A549 (cell line): ENCODE results near the gene RABEP1. TPM values are rescaled to one million over a fixed set of nuclear protein-coding genes. Genes with fewer than 3 reads are reported as not detected.

Experiments
- ATAC-seq, 2 experiments: fragments of 200-7000 bp in 1 of 2; fragments of >200 bp in 1 of 2; cut with Nextera tagmentation in 1 of 2; cut with Tn5 transposase in 1 of 2; 3 replicates each; pipeline versions ENCODE4 v1.8.0 to v1.9.1; 2018 to 2020; ENCODE audit warnings: mild to moderate bottlenecking in 1 of 2, moderate library complexity in 1 of 2
- CTCF ChIA-PET: fragments of 300-600 bp; sonication (Branson Sonifier 250); formaldehyde crosslinking; extraction: SDS; loops from one replicate; lab custom pipeline; 2021; ENCODE audit warnings: antibody characterized with exemption, inconsistent platforms; lab: Yijun Ruan, JAX
- POLR2A ChIA-PET: fragments of 350-600 bp; formaldehyde crosslinking; extraction: SDS; loops from one replicate; lab custom pipeline; 2021; ENCODE audit warnings: antibody characterized with exemption, inconsistent platforms; lab: Yijun Ruan, JAX
- DNase-seq, 2 experiments: peaks; one replicate each; pipeline versions ENCODE4 v3.0.0 to v3.0.0-alpha.2; 2011 to 2016; ENCODE audit warnings: low read depth in 1 of 2, low spot score in 1 of 2
- FAIRE-seq: peaks from 2 replicates; lab custom pipeline; 2011; peaks lifted over from hg19 to GRCh38; lab: Jason Lieb, UNC
- H3K27ac ChIP-seq, 2 experiments: fragments of >200 bp; sonication (Bioruptor Twin); formaldehyde crosslinking; 3 replicates each; pipeline ENCODE4 v1.5.1; 2016 to 2017
- H3K4me1 ChIP-seq: fragments of >200 bp; sonication (Bioruptor Twin); formaldehyde crosslinking; 3 replicates; pipeline ENCODE4 v1.6.1; 2016
- H3K4me2 ChIP-seq: fragments of >200 bp; sonication (Bioruptor Twin); formaldehyde crosslinking; 3 replicates; pipeline ENCODE4 v1.6.1; 2016
- H3K4me3 ChIP-seq: fragments of >200 bp; sonication (Bioruptor Twin); formaldehyde crosslinking; 3 replicates; pipeline ENCODE4 v1.5.1; 2016
- H3K9me3 ChIP-seq: fragments of >200 bp; sonication (Bioruptor Twin); formaldehyde crosslinking; 3 replicates; pipeline ENCODE4 v1.6.1; 2016
- BCL3 ChIP-seq: fragments of >200 bp; sonication (Bioruptor Twin); formaldehyde crosslinking; IDR thresholded peaks from 3 replicates; pipeline ENCODE4 v1.6.1; 2016
- CBX2 ChIP-seq: fragments of 200-600 bp; sonication (generic); IDR thresholded peaks from 2 replicates; pipeline ENCODE4 v1.6.1; 2016; ENCODE audit warnings: low read depth, mild to moderate bottlenecking, borderline replicate concordance
- CBX8 ChIP-seq: fragments of 200-600 bp; sonication (generic); IDR thresholded peaks from 2 replicates; pipeline ENCODE4 v1.6.1; 2016
- CHD2 ChIP-seq: fragments of 150-350 bp; IDR thresholded peaks from 2 replicates; pipeline ENCODE4 v1.6.1; 2014; ENCODE audit warnings: low read length; ENCODE audit not compliant: partially characterized antibody
- CHD4 ChIP-seq: fragments of 200-600 bp; sonication (generic); IDR thresholded peaks from 2 replicates; pipeline ENCODE4 v1.6.1; 2016; ENCODE audit warnings: antibody characterized with exemption, mild to moderate bottlenecking, borderline replicate concordance
- E2F6 ChIP-seq: IDR thresholded peaks from 2 replicates; pipeline ENCODE4 v1.6.1; 2012; ENCODE audit warnings: low read depth, borderline replicate concordance
- EHF ChIP-seq: fragments of 250-450 bp; sonication (Bioruptor Pico); IDR thresholded peaks from 2 replicates; pipeline ENCODE4 v1.5.0; 2020; ENCODE audit warnings: mild to moderate bottlenecking
- FOSB ChIP-seq: fragments of 250-450 bp; sonication (Bioruptor Pico); IDR thresholded peaks from 2 replicates; pipeline ENCODE4 v1.5.0; 2020; ENCODE audit warnings: mild to moderate bottlenecking, moderate library complexity
- FOSL2 ChIP-seq, 2 experiments: fragments of 450-650 bp in 1 of 2; fragments of >200 bp in 1 of 2; sonication (Bioruptor Twin) in 1 of 2; formaldehyde crosslinking; IDR thresholded peaks; 2 replicates each; pipeline versions ENCODE4 v1.5.0 to v1.6.1; 2016 to 2020; ENCODE audit warnings: mild to moderate bottlenecking in 1 of 2, moderate library complexity in 1 of 2
- FOXS1 ChIP-seq: fragments of 250-450 bp; sonication (Bioruptor Pico); IDR thresholded peaks from 2 replicates; pipeline ENCODE4 v1.5.0; 2020; ENCODE audit warnings: mild to moderate bottlenecking, moderate library complexity
- GATA3 ChIP-seq: IDR thresholded peaks from 2 replicates; pipeline ENCODE4 v1.6.1; 2012; ENCODE audit warnings: borderline replicate concordance
- HDAC2 ChIP-seq: fragments of 200-600 bp; sonication (generic); IDR thresholded peaks from 2 replicates; pipeline ENCODE4 v1.6.1; 2016
- JUN ChIP-seq, 2 experiments: fragments of >200 bp; sonication (Bioruptor Twin); formaldehyde crosslinking; IDR thresholded peaks; 2 replicates in 1 of 2; 3 replicates in 1 of 2; pipeline ENCODE4 v1.6.1; 2016 to 2017
- JUNB ChIP-seq: fragments of >200 bp; sonication (Bioruptor Twin); formaldehyde crosslinking; IDR thresholded peaks from 2 replicates; pipeline ENCODE4 v1.6.1; 2016
- MAX ChIP-seq: IDR thresholded peaks from 2 replicates; pipeline ENCODE4 v1.6.1; 2012
- MYC ChIP-seq: IDR thresholded peaks from 2 replicates; pipeline ENCODE4 v1.6.1; 2012; ENCODE audit warnings: mild to moderate bottlenecking, inconsistent platforms, low read length, improper control_type of control experiment, borderline replicate concordance
- NFE2L2 ChIP-seq: fragments of 150-350 bp; conservative IDR thresholded peaks from 2 replicates; pipeline ENCODE4 v1.6.1; 2014; ENCODE audit warnings: low read length
- NPAS2 ChIP-seq: fragments of 250-450 bp; sonication (Bioruptor Pico); IDR thresholded peaks from 2 replicates; pipeline ENCODE4 v1.8.0; 2022; ENCODE audit warnings: mild to moderate bottlenecking, moderate library complexity, borderline replicate concordance
- POLR2A ChIP-seq: IDR thresholded peaks from 2 replicates; pipeline ENCODE4 v1.6.1; 2012; ENCODE audit warnings: mild to moderate bottlenecking, low read length
- REST ChIP-seq: fragments of 200-600 bp; sonication (generic); IDR thresholded peaks from 2 replicates; pipeline ENCODE4 v1.6.1; 2016; ENCODE audit warnings: antibody characterized with exemption, mild to moderate bottlenecking, moderate library complexity
- RFX5 ChIP-seq: fragments of 450-650 bp; IDR thresholded peaks from 2 replicates; pipeline ENCODE4 v1.7.1; 2014; ENCODE audit warnings: antibody characterized with exemption, mild to moderate bottlenecking, moderate library complexity
- SMC3 ChIP-seq: fragments of >200 bp; sonication (Bioruptor Twin); formaldehyde crosslinking; IDR thresholded peaks from 3 replicates; pipeline ENCODE4 v1.6.1; 2018; ENCODE audit warnings: inconsistent platforms
- SREBF2 ChIP-seq: fragments of 450-650 bp; IDR thresholded peaks from 2 replicates; pipeline ENCODE4 v1.6.1; 2014; ENCODE audit warnings: mild to moderate bottlenecking, moderate library complexity
- ZC3H11A ChIP-seq: fragments of 450-650 bp; IDR thresholded peaks from 2 replicates; pipeline ENCODE4 v1.6.1; 2014; ENCODE audit warnings: antibody characterized with exemption, mild to moderate bottlenecking
- ZNF302 ChIP-seq: fragments of 250-450 bp; sonication (Bioruptor Pico); IDR thresholded peaks from 2 replicates; pipeline ENCODE4 v1.9.0; 2021; ENCODE audit warnings: inconsistent platforms, mild to moderate bottlenecking, moderate library complexity
- ZSCAN20 ChIP-seq: fragments of 250-450 bp; sonication (Bioruptor Pico); IDR thresholded peaks from 2 replicates; pipeline ENCODE4 v1.8.0; 2022; ENCODE audit warnings: mild to moderate bottlenecking, moderate library complexity
- WGBS: methylation state at CpG from one replicate; pipeline ENCODE4 v1.1.6; 2017; ENCODE audit errors: missing lambda C conversion rate; 5-methylcytosine and 5-hydroxymethylcytosine counted together
- polyA plus RNA-seq, 4 experiments: library from polyadenylated mRNA; depleted of rRNA in 3 of 4; stranded (reverse); fragments of >200 nt; fragmentation: RNase III in 1 of 4; extraction: RNeasy Plus Mini Kit Qiagen cat#74134 plus additional on column Dnase treatment in 1 of 4; gene quantifications; 2 replicates in 3 of 4; 3 replicates in 1 of 4; pipeline ENCODE4 v1.2.3, GENCODE V29; 2011 to 2017

The RABEP1 gene
- polyA plus RNA-seq, 2 of the 4 experiments (the other 2 are of a cell fraction), result 44.7 to 65.5 TPM

GRCh38 chr17:5419356-5419958 is 137.4 kb downstream of the RABEP1 start, which contains the start of gene NUP88 (continued):
- TF ChIP-seq CBX8 (no peak), FOSB (CRISPR knock-in tag) (no peak), HDAC2 (0 out of 2 replicates have a peak, but pooled peaks have one; percentile 12), REST (no peak), JUN (IDR thresholded peaks at IDR 0.05) (peak in 1 of 2 experiments; percentile 78; a peak in 4 of 5 replicates), MAX (no peak), E2F6 (peak; percentile 65), ZNF302 (CRISPR knock-in tag) (no peak), ZC3H11A (no peak), POLR2A (peak; percentile 98), MYC (peak; percentile 3; the same call in 1 of the 2 replicates), RFX5 (peak; percentile 85), GATA3 (peak; percentile 7; the same call in 1 of the 2 replicates), NFE2L2 (no peak), SREBF2 (no peak), NPAS2 (CRISPR knock-in tag) (no peak)
- TF ChIP-seq, all 56 proteins: peak for 14

- DNase-seq (peak; percentile 93 to 95), FAIRE-seq (peak; percentile 70), ATAC-seq (peak; percentile 89 to 90)
- ChIA-PET POLR2A (interaction anchor here (0.9 to 1.3 kb wide), 14 partner anchors 8 to 228 kb away, joined by 3 to 18 read pairs (median 5); partner anchors contain the start of genes C1QBP, DERL2, DHX33 and MIS12), CTCF (interaction anchor here (0.7 to 3.6 kb wide), 2 partner anchors 14 to 19 kb away, joined by 3 to 54 read pairs; partner anchors contain the start of gene C1QBP)
- under 1% methylated on average over 31 of the region's 41 CpGs for WGBS
- peak within 1 kb of the TSS; percentile 89 to 90 for H3K27ac ChIP-seq
- H3K4me1 ChIP-seq, result peaks cover 40% of the 10 kb centered on the region
- H3K4me3 ChIP-seq, result peak within 1 kb of the TSS; percentile 78
- H3K9me3 ChIP-seq, result no peaks in the 10 kb centered on the region
- H3K4me2 ChIP-seq, result peak within 1 kb of the TSS; percentile 99
- no peak for TF ChIP-seq FOXS1 (CRISPR knock-in tag)
- no peak for TF ChIP-seq CBX2
- TF ChIP-seq JUNB, result no peak
- TF ChIP-seq SMC3, result no peak
- TF ChIP-seq GATA3, result 0 out of 2 replicates have a peak, but pooled peaks have one; percentile 5
- TF ChIP-seq EHF (CRISPR knock-in tag), result no peak
- TF ChIP-seq MAX, result peak; percentile 99
- peak; percentile 83 for TF ChIP-seq BCL3
- no peak for TF ChIP-seq REST
- no peak for TF ChIP-seq CHD4
- TF ChIP-seq FOSL2 (IDR thresholded peaks at IDR 0.05), result no peak
- no peak for TF ChIP-seq FOSL2 (CRISPR knock-in tag; IDR thresholded peaks at IDR 0.05)
- no peak for TF ChIP-seq ZSCAN20 (CRISPR knock-in tag)
- TF ChIP-seq CHD2, result no peak
These were observed 138.0 kb downstream of the RABEP1 start, which contains the start of gene RPAIN for GRCh38 chr17:5419959-5420653. RPAIN (plus strand) TSS chr17:5420182; CDS start chr17:5420211, 29 bp downstream.
